PFSK-1 (cell line): ENCODE results near the gene LCT.

ENCODE experiments used
- FOXP2 ChIP-seq: optimal IDR thresholded peaks from 2 replicates; pipeline ENCODE3; 2011; ENCODE audit warnings: borderline replicate concordance, control low read depth, inconsistent platforms; ENCODE audit not compliant: insufficient read depth; ENCODE audit errors: extremely low read length, extremely low read depth
- POLR2AphosphoS5 ChIP-seq: IDR thresholded peaks from 2 replicates; pipeline ENCODE4 v1.6.1; 2012; ENCODE audit warnings: low read depth, mild to moderate bottlenecking, control low read depth, low read length, moderate library complexity
- SIN3A ChIP-seq: IDR thresholded peaks from 2 replicates; pipeline ENCODE4 v1.6.1; 2012; ENCODE audit warnings: mild to moderate bottlenecking, low read length, moderate library complexity, borderline replicate concordance; ENCODE audit not compliant: insufficient read depth
- TAF1 ChIP-seq: IDR thresholded peaks from 2 replicates; pipeline ENCODE4 v1.6.1; 2012; ENCODE audit warnings: low read length, control low read depth, borderline replicate concordance; ENCODE audit not compliant: insufficient read depth
- TF ChIP-seq, protein P1 (sequence below), 2 experiments: IDR thresholded peaks; 2 replicates each; pipeline versions ENCODE4 v1.6.1 to v1.8.0; 2011 to 2012; ENCODE audit warnings: low read depth in 2 of 2, low read length in 2 of 2, control low read depth in 1 of 2, inconsistent platforms in 1 of 2, mild to moderate bottlenecking in 1 of 2, moderate library complexity in 1 of 2; ENCODE audit not compliant: insufficient read depth in 1 of 2

LCT gene

DNA sequence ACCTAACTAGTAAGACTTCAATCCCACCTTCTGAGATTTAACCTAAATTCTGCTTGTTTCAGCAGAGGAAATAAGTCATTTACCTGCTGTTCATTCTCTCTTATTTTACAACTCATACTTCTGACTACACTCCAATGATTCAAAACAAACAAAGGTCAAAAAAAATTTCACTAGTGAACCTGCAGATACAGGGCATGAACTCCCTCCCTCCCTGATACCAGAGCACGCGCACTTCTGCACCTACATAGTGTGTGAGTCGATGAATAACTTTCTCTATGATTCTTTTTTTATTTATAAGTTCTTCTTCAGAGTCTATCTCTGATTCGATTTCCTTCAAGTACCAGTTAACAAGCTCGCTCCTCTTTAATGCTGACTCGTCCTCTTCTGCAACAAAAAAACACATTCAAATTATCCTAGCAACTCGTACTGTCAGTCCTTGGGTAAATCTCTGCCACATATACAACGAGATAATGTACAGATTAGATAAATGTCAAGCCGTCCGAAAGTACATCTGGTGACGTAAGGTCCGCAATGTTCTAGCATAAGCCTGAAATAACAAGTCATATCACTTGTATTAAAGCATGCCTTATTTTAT is 7.4 kb upstream of the LCT start:
- TF ChIP-seq, protein P1, sequence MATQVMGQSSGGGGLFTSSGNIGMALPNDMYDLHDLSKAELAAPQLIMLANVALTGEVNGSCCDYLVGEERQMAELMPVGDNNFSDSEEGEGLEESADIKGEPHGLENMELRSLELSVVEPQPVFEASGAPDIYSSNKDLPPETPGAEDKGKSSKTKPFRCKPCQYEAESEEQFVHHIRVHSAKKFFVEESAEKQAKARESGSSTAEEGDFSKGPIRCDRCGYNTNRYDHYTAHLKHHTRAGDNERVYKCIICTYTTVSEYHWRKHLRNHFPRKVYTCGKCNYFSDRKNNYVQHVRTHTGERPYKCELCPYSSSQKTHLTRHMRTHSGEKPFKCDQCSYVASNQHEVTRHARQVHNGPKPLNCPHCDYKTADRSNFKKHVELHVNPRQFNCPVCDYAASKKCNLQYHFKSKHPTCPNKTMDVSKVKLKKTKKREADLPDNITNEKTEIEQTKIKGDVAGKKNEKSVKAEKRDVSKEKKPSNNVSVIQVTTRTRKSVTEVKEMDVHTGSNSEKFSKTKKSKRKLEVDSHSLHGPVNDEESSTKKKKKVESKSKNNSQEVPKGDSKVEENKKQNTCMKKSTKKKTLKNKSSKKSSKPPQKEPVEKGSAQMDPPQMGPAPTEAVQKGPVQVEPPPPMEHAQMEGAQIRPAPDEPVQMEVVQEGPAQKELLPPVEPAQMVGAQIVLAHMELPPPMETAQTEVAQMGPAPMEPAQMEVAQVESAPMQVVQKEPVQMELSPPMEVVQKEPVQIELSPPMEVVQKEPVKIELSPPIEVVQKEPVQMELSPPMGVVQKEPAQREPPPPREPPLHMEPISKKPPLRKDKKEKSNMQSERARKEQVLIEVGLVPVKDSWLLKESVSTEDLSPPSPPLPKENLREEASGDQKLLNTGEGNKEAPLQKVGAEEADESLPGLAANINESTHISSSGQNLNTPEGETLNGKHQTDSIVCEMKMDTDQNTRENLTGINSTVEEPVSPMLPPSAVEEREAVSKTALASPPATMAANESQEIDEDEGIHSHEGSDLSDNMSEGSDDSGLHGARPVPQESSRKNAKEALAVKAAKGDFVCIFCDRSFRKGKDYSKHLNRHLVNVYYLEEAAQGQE (IDR thresholded peaks at IDR 0.05; ENCODE audit: insufficient read depth in 1 of 2, low read depth in 2 of 2, low read length in 2 of 2), result no peak
- no peak for TF ChIP-seq FOXP2
- TF ChIP-seq SIN3A, result no peak
- no peak for TF ChIP-seq TAF1
- TF ChIP-seq POLR2AphosphoS5, result no peak

DNA sequence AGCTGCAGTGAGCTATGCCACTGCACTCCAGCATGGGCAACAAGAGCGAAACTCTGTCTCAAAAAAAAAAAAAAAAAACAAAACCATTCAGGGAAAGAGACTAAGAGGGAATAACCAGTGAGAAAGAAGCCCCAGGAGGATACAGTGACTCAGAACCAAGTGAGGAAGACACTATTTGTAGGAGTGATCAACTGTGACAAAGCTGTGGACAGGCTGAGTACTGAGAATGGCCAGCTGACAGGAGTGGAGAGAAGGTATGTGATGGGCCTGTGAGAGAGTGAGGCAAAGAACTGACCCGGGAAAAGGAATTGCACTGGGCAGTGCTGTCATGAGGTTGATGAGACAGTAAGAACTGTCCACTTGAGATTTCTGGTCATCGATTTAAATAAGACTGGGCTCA is 6.7 kb upstream of the LCT start:
- TF ChIP-seq TAF1, result no peak
- no peak for TF ChIP-seq POLR2AphosphoS5
- TF ChIP-seq FOXP2, result no peak
- TF ChIP-seq SIN3A, result no peak

DNA sequence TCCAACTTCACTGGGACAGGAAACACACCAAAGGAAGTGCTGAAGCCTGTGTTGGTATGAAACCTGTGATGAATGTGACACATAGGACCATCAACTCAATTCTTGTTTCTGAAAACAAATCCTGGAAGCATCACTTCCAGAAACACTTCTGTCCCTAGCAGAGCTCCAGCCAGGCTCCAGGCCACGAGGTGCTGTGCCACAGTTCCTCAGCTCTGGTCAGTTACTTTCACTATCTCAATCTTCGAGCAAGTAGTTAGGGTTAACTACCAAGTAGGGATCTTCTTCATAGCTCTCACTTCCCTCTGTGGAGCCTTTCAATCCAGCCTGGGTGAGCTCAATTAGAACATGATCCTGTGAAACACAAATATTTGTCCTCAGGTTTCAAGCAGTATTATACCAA is 3.6 kb upstream of the LCT start:
- TF ChIP-seq, protein P1 (IDR thresholded peaks at IDR 0.05; ENCODE audit: insufficient read depth in 1 of 2, low read depth in 2 of 2, low read length in 2 of 2), result no peak
- TF ChIP-seq TAF1, result no peak
- no peak for TF ChIP-seq FOXP2
- TF ChIP-seq POLR2AphosphoS5, result no peak
- no peak for TF ChIP-seq SIN3A

DNA sequence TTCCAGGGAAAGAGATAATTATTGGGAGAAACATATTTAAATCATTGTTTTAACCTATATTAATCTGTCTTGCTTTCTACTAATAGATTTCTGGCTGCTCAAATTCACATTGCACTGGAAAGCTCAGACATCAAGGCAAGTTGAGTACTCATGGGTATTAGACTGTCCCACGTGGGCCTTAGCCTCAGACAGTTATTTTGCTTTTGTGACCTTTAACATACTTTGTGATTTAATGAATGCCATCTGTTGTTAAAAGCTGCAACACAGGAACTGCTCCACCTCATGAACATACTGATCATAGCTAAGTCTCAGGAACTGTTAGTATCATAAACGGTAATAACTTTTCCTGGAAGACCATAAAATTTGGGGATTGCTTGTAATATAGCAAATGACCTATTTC is 2.7 kb upstream of the LCT start:
- TF ChIP-seq SIN3A (no peak), FOXP2 (no peak), POLR2AphosphoS5 (no peak), TAF1 (no peak)
- TF ChIP-seq, protein P1 (IDR thresholded peaks at IDR 0.05; ENCODE audit: insufficient read depth in 1 of 2, low read depth in 2 of 2, low read length in 2 of 2), result no peak

DNA sequence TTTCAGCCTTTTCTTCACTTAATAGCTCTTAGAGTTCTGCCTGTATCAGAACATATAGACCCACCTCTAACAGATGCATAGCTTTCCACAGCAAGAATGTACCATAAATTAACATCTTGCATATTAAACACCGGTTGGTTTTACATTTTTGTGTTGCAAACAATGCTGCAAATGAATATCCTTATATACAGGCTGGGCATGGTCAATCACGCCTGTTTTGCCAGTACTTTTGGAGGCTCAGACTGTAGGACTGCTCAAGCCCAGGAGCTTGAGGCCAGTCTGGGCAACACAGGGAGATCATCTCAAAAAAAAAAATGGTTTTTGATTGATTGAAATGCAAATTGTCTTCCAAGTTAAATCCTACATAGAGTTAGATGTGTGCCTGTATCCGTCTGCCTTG is 1.5 kb upstream of the LCT start:
- TF ChIP-seq POLR2AphosphoS5 (no peak), SIN3A (no peak), TAF1 (no peak)

DNA sequence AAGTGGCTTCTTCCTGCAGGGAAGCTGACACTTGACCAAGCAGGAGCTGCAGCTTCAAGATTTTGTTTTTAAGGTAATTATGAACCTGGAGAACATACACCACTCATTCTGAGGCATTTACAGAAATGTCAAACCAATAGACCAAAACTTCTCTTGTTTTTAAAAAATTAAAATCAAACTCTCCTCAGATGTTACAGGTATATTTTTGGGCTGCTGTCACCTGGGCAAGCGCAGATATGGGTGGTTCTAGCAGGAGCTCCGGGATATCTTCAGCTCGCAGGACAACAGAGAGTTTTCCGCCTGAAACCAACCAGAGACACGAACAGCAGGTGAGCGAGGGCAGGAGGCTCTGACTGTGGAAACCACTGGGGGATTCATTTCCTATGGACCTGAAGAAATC is 4.1 kb downstream of the LCT start:
- TF ChIP-seq SIN3A (no peak), TAF1 (no peak), FOXP2 (no peak), POLR2AphosphoS5 (no peak)
- TF ChIP-seq, protein P1 (IDR thresholded peaks at IDR 0.05; ENCODE audit: insufficient read depth in 1 of 2, low read depth in 2 of 2, low read length in 2 of 2), result no peak
